GM23338 (cell line): ENCODE results near the gene OR6N1. TPM values are rescaled to one million over a fixed set of nuclear protein-coding genes. Genes with fewer than 3 reads are reported as not detected.

Source experiments
- ATAC-seq: fragments of 200-7000 bp; cut with Tn5 transposase; 3 replicates; pipeline ENCODE4 v1.9.1; 2020
- DNase-seq: peaks from one replicate; pipeline ENCODE4 v3.0.0-alpha.2; 2015; ENCODE audit warnings: low spot score
- H2AFZ ChIP-seq: fragments of 200-600 bp; sonication (generic); 2 replicates; pipeline ENCODE4 v1.8.0; 2016; ENCODE audit warnings: antibody characterized with exemption, mild to moderate bottlenecking, moderate library complexity
- H3F3A ChIP-seq: fragments of 200-600 bp; sonication (generic); replicated peaks from 2 replicates; pipeline ENCODE4 v1.8.0; 2017; ENCODE audit warnings: antibody characterized with exemption, mixed run types, low read depth
- H3K27ac ChIP-seq: fragments of 200-600 bp; sonication (generic); 2 replicates; pipeline ENCODE4 v1.6.1; 2016; ENCODE audit warnings: low read depth
- H3K27me3 ChIP-seq: fragments of 200-600 bp; sonication (generic); 2 replicates; pipeline ENCODE4 v1.8.0; 2016; ENCODE audit warnings: mild to moderate bottlenecking, mixed run types, moderate library complexity; ENCODE audit not compliant: insufficient read depth
- H3K36me3 ChIP-seq: fragments of 200-600 bp; sonication (generic); 2 replicates; pipeline ENCODE4 v1.8.0; 2016; ENCODE audit warnings: mild to moderate bottlenecking; ENCODE audit not compliant: insufficient read depth
- H3K4me1 ChIP-seq: fragments of 200-600 bp; sonication (generic); 2 replicates; pipeline ENCODE4 v1.8.0; 2016; ENCODE audit warnings: mild to moderate bottlenecking, moderate library complexity; ENCODE audit not compliant: insufficient read depth
- H3K4me2 ChIP-seq: fragments of 200-600 bp; sonication (generic); 2 replicates; pipeline ENCODE4 v1.7.1; 2017; ENCODE audit warnings: mixed run types
- H3K4me3 ChIP-seq: fragments of 200-600 bp; sonication (generic); 2 replicates; pipeline ENCODE4 v1.6.1; 2016; ENCODE audit warnings: mixed run types
- H3K79me2 ChIP-seq: fragments of 200-600 bp; sonication (generic); replicated peaks from 2 replicates; pipeline ENCODE4 v1.8.0; 2017; ENCODE audit warnings: mild to moderate bottlenecking; ENCODE audit not compliant: insufficient read depth
- H3K9me2 ChIP-seq: fragments of 200-600 bp; sonication (generic); 2 replicates; pipeline ENCODE4 v1.8.0; 2017; ENCODE audit not compliant: insufficient read depth
- H4K20me1 ChIP-seq: fragments of 200-600 bp; sonication (generic); replicated peaks from 2 replicates; pipeline ENCODE4 v1.8.0; 2017; ENCODE audit warnings: mild to moderate bottlenecking; ENCODE audit not compliant: insufficient read depth
- H3K27ac Mint-ChIP-seq: 2 replicates; pipeline ENCODE4 v1.8.0; 2020; ENCODE audit warnings: inconsistent platforms, mild to moderate bottlenecking, moderate library complexity, mixed read lengths
- H3K27me3 Mint-ChIP-seq: 3 replicates; pipeline ENCODE4 v1.8.0; 2022; ENCODE audit warnings: low read depth, mild to moderate bottlenecking, moderate library complexity, mixed read lengths, inconsistent platforms; ENCODE audit not compliant: insufficient read depth, poor library complexity
- H3K36me3 Mint-ChIP-seq: 3 replicates; pipeline ENCODE4 v1.8.0; 2021; ENCODE audit warnings: low read depth, mild to moderate bottlenecking, inconsistent platforms, moderate library complexity, mixed read lengths
- H3K4me1 Mint-ChIP-seq: 3 replicates; pipeline ENCODE4 v1.8.0; 2020; ENCODE audit warnings: mild to moderate bottlenecking, inconsistent platforms, mixed read lengths
- H3K4me3 Mint-ChIP-seq: 3 replicates; pipeline ENCODE4 v1.8.0; 2021; ENCODE audit warnings: moderate library complexity, mild to moderate bottlenecking, inconsistent platforms, mixed read lengths
- H3K9me3 Mint-ChIP-seq: 3 replicates; pipeline ENCODE4 v1.8.0; 2020; ENCODE audit warnings: moderate library complexity, mild to moderate bottlenecking, inconsistent platforms, mixed read lengths
- CREB1 ChIP-seq: fragments of 250-450 bp; sonication (Bioruptor Pico); IDR thresholded peaks from 2 replicates; pipeline ENCODE4 v1.5.0; 2020; ENCODE audit warnings: low read depth, mild to moderate bottlenecking, moderate library complexity
- EZH2 ChIP-seq: fragments of 200-600 bp; sonication (generic); IDR thresholded peaks from one replicate; pipeline ENCODE4 v1.8.0; 2017; ENCODE audit warnings: antibody characterized with exemption, mild to moderate bottlenecking, low read depth; ENCODE audit not compliant: unreplicated experiment
- EZH2phosphoT487 ChIP-seq: fragments of 200-600 bp; sonication (generic); IDR thresholded peaks from one replicate; pipeline ENCODE4 v1.8.1; 2018; ENCODE audit warnings: antibody characterized with exemption; ENCODE audit not compliant: unreplicated experiment
- JUNB ChIP-seq: IDR thresholded peaks from one replicate; pipeline ENCODE4 v1.6.1; 2016; ENCODE audit warnings: antibody characterized with exemption; ENCODE audit not compliant: unreplicated experiment
- NANOG ChIP-seq: IDR thresholded peaks from 2 replicates; pipeline ENCODE4 v1.6.1; 2016; ENCODE audit warnings: antibody characterized with exemption, borderline replicate concordance
- POLR2AphosphoS5 ChIP-seq: IDR thresholded peaks from 2 replicates; pipeline ENCODE4 v1.6.1; 2016; ENCODE audit warnings: antibody characterized with exemption, low read depth
- STAT1 ChIP-seq: IDR thresholded peaks from one replicate; pipeline ENCODE4 v1.6.1; 2016; ENCODE audit warnings: antibody characterized with exemption; ENCODE audit not compliant: unreplicated experiment
- ZNF114 ChIP-seq: fragments of 250-450 bp; sonication (Bioruptor Pico); IDR thresholded peaks from 2 replicates; pipeline ENCODE4 v1.5.0; 2020; ENCODE audit warnings: mild to moderate bottlenecking, moderate library complexity
- ZNF331 ChIP-seq: fragments of 250-450 bp; sonication (Bioruptor Pico); IDR thresholded peaks from 2 replicates; pipeline ENCODE4 v1.5.0; 2020; ENCODE audit warnings: low read depth, mild to moderate bottlenecking, moderate library complexity
- polyA plus RNA-seq: library from polyadenylated mRNA; unstranded; fragments of >200 nt; fragmentation: Nextera tagmentation; extraction: Ambion mirVana; gene quantifications from 2 replicates; pipeline ENCODE4 v1.2.1, GENCODE V29; 2016
- total RNA-seq: library from RNA; depleted of rRNA; stranded (reverse); fragments of >200 nt; shearing (Covaris generic); gene quantifications from 2 replicates; pipeline ENCODE4 v1.2.3, GENCODE V29; 2014
- TF ChIP-seq, protein P1 (sequence below): IDR thresholded peaks from 2 replicates; pipeline ENCODE4 v1.6.1; 2016; ENCODE audit warnings: antibody characterized with exemption
- TF ChIP-seq, protein P2 (sequence below): fragments of 250-450 bp; sonication (Bioruptor Pico); IDR thresholded peaks from 2 replicates; pipeline ENCODE4 v1.5.0; 2020; ENCODE audit warnings: mild to moderate bottlenecking, moderate library complexity
- TF ChIP-seq, protein P3 (sequence below), 2 experiments: fragments of 200-600 bp in 1 of 2; sonication (generic) in 1 of 2; conservative IDR thresholded peaks; 2 replicates each; pipeline versions ENCODE4 v1.5.1 to v1.6.1; 2016 to 2017; ENCODE audit warnings: antibody characterized with exemption in 2 of 2, low read depth in 2 of 2, mild to moderate bottlenecking in 2 of 2, moderate library complexity in 1 of 2
- TF ChIP-seq, protein P4 (sequence below): IDR thresholded peaks from one replicate; pipeline ENCODE4 v1.6.1; 2018; ENCODE audit warnings: antibody characterized with exemption; ENCODE audit not compliant: unreplicated experiment

OR6N1 gene
- total and polyA plus RNA-seq, 2 experiments from 2014 or later, result not detected

DNA sequence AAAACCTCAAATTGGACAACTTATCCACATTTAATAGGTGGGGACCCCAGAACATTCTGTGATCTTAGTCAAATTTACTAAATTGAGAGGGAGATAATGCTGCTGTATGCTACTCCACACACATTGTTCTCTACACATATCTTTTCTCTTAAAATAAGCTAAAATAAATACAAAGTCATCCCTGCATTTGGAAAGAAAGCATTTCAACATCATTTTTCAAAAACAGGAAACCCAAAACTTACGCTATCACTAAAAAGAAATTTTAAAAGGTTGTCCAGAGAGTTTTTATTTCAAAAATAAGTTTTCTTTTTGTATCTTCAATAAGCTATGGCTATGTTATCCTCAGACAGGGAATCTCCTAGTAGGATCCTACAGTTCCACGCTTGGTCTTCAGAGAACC, 28.5 kb upstream of the OR6N1 start (continued):
- TF ChIP-seq, protein P1, sequence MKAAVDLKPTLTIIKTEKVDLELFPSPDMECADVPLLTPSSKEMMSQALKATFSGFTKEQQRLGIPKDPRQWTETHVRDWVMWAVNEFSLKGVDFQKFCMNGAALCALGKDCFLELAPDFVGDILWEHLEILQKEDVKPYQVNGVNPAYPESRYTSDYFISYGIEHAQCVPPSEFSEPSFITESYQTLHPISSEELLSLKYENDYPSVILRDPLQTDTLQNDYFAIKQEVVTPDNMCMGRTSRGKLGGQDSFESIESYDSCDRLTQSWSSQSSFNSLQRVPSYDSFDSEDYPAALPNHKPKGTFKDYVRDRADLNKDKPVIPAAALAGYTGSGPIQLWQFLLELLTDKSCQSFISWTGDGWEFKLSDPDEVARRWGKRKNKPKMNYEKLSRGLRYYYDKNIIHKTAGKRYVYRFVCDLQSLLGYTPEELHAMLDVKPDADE, result no peak
- TF ChIP-seq ZNF114 (CRISPR knock-in tag), result no peak
- TF ChIP-seq STAT1, result no peak

DNA sequence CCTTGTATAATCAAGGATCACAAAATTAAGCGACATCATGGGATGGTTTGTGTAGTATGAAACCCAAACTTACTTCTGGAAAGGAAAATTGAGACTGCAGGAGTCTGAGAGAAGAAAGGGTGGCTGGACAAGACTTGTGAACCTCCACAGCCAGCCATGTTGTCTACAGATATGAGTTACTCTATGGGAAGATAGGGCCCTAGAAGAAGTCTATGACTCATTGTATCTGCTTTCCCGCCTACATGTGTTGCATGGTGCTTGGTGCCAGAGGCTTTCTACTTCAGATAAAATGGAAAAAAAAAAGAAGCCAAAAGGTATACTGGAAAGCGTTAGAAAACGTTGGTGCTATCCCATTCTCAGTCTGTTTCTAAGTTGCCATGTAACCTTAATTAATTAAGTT, 27.7 kb upstream of the OR6N1 start:
- no peaks in the 10 kb centered on the region for H3F3A ChIP-seq
- no peak for ATAC-seq
- H3K9me2 ChIP-seq, result no peaks in the 10 kb centered on the region
- H3K36me3 Mint-ChIP-seq, result no peaks in the 10 kb centered on the region
- H4K20me1 ChIP-seq, result no peaks in the 10 kb centered on the region
- no peak overlapping the region for H3K4me2 ChIP-seq
- no peaks in the 10 kb centered on the region for H3K79me2 ChIP-seq
- H3K27ac ChIP-seq, result no peak overlapping the region
- H3K4me3 Mint-ChIP-seq, result no peak overlapping the region
- no peak overlapping the region for H2AFZ ChIP-seq
- no peaks in the 10 kb centered on the region for H3K4me1 Mint-ChIP-seq
- H3K36me3 ChIP-seq, result no peaks in the 10 kb centered on the region
- H3K9me3 Mint-ChIP-seq, result no peaks in the 10 kb centered on the region
- no peaks in the 10 kb centered on the region for H3K4me1 ChIP-seq
- H3K27me3 Mint-ChIP-seq, result peaks cover 2% of the 10 kb centered on the region
- H3K27ac Mint-ChIP-seq, result no peak overlapping the region
- no peaks in the 10 kb centered on the region for H3K27me3 ChIP-seq
- DNase-seq, result no peak
- H3K4me3 ChIP-seq, result no peak overlapping the region
- no peak for TF ChIP-seq POLR2AphosphoS5
- TF ChIP-seq, protein P2, sequence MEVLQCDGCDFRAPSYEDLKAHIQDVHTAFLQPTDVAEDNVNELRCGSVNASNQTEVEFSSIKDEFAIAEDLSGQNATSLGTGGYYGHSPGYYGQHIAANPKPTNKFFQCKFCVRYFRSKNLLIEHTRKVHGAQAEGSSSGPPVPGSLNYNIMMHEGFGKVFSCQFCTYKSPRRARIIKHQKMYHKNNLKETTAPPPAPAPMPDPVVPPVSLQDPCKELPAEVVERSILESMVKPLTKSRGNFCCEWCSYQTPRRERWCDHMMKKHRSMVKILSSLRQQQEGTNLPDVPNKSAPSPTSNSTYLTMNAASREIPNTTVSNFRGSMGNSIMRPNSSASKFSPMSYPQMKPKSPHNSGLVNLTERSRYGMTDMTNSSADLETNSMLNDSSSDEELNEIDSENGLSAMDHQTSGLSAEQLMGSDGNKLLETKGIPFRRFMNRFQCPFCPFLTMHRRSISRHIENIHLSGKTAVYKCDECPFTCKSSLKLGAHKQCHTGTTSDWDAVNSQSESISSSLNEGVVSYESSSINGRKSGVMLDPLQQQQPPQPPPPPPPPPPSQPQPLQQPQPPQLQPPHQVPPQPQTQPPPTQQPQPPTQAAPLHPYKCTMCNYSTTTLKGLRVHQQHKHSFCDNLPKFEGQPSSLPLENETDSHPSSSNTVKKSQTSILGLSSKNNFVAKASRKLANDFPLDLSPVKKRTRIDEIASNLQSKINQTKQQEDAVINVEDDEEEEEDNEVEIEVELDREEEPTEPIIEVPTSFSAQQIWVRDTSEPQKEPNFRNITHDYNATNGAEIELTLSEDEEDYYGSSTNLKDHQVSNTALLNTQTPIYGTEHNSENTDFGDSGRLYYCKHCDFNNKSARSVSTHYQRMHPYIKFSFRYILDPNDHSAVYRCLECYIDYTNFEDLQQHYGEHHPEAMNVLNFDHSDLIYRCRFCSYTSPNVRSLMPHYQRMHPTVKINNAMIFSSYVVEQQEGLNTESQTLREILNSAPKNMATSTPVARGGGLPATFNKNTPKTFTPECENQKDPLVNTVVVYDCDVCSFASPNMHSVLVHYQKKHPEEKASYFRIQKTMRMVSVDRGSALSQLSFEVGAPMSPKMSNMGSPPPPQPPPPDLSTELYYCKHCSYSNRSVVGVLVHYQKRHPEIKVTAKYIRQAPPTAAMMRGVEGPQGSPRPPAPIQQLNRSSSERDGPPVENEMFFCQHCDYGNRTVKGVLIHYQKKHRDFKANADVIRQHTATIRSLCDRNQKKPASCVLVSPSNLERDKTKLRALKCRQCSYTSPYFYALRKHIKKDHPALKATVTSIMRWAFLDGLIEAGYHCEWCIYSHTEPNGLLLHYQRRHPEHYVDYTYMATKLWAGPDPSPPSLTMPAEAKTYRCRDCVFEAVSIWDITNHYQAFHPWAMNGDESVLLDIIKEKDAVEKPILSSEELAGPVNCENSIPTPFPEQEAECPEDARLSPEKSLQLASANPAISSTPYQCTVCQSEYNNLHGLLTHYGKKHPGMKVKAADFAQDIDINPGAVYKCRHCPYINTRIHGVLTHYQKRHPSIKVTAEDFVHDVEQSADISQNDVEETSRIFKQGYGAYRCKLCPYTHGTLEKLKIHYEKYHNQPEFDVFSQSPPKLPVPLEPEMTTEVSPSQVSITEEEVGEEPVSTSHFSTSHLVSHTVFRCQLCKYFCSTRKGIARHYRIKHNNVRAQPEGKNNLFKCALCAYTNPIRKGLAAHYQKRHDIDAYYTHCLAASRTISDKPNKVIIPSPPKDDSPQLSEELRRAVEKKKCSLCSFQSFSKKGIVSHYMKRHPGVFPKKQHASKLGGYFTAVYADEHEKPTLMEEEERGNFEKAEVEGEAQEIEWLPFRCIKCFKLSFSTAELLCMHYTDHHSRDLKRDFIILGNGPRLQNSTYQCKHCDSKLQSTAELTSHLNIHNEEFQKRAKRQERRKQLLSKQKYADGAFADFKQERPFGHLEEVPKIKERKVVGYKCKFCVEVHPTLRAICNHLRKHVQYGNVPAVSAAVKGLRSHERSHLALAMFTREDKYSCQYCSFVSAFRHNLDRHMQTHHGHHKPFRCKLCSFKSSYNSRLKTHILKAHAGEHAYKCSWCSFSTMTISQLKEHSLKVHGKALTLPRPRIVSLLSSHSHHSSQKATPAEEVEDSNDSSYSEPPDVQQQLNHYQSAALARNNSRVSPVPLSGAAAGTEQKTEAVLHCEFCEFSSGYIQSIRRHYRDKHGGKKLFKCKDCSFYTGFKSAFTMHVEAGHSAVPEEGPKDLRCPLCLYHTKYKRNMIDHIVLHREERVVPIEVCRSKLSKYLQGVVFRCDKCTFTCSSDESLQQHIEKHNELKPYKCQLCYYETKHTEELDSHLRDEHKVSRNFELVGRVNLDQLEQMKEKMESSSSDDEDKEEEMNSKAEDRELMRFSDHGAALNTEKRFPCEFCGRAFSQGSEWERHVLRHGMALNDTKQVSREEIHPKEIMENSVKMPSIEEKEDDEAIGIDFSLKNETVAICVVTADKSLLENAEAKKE (CRISPR knock-in tag), result no peak
- TF ChIP-seq, protein P3, sequence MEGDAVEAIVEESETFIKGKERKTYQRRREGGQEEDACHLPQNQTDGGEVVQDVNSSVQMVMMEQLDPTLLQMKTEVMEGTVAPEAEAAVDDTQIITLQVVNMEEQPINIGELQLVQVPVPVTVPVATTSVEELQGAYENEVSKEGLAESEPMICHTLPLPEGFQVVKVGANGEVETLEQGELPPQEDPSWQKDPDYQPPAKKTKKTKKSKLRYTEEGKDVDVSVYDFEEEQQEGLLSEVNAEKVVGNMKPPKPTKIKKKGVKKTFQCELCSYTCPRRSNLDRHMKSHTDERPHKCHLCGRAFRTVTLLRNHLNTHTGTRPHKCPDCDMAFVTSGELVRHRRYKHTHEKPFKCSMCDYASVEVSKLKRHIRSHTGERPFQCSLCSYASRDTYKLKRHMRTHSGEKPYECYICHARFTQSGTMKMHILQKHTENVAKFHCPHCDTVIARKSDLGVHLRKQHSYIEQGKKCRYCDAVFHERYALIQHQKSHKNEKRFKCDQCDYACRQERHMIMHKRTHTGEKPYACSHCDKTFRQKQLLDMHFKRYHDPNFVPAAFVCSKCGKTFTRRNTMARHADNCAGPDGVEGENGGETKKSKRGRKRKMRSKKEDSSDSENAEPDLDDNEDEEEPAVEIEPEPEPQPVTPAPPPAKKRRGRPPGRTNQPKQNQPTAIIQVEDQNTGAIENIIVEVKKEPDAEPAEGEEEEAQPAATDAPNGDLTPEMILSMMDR (conservative IDR thresholded peaks at IDR 0.05; ENCODE audit: low read depth in 2 of 2), result no peak
- no peak for TF ChIP-seq JUNB
- no peak for TF ChIP-seq STAT1
- no peak for TF ChIP-seq EZH2phosphoT487
- TF ChIP-seq ZNF331, result no peak
- no peak for TF ChIP-seq EZH2
- TF ChIP-seq, protein P4, sequence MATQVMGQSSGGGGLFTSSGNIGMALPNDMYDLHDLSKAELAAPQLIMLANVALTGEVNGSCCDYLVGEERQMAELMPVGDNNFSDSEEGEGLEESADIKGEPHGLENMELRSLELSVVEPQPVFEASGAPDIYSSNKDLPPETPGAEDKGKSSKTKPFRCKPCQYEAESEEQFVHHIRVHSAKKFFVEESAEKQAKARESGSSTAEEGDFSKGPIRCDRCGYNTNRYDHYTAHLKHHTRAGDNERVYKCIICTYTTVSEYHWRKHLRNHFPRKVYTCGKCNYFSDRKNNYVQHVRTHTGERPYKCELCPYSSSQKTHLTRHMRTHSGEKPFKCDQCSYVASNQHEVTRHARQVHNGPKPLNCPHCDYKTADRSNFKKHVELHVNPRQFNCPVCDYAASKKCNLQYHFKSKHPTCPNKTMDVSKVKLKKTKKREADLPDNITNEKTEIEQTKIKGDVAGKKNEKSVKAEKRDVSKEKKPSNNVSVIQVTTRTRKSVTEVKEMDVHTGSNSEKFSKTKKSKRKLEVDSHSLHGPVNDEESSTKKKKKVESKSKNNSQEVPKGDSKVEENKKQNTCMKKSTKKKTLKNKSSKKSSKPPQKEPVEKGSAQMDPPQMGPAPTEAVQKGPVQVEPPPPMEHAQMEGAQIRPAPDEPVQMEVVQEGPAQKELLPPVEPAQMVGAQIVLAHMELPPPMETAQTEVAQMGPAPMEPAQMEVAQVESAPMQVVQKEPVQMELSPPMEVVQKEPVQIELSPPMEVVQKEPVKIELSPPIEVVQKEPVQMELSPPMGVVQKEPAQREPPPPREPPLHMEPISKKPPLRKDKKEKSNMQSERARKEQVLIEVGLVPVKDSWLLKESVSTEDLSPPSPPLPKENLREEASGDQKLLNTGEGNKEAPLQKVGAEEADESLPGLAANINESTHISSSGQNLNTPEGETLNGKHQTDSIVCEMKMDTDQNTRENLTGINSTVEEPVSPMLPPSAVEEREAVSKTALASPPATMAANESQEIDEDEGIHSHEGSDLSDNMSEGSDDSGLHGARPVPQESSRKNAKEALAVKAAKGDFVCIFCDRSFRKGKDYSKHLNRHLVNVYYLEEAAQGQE, result no peak
- TF ChIP-seq CREB1, result no peak
- no peak for TF ChIP-seq ZNF114 (CRISPR knock-in tag)
- no peak for TF ChIP-seq NANOG
